SK-N-SH treated with all-trans-retinoic acid at 6 μM for 48 hours (cell line): ENCODE data around the gene LRRC4C.

ENCODE experiments used
- ATAC-seq: fragments of 200-7000 bp; cut with Tn5 transposase; 3 replicates; pipeline ENCODE4 v1.9.1; 2020; ENCODE audit warnings: mild to moderate bottlenecking, moderate library complexity
- ARNTL ChIP-seq: fragments of 450-650 bp; formaldehyde crosslinking; IDR thresholded peaks from 2 replicates; pipeline ENCODE4 v1.5.0; 2020; ENCODE audit warnings: low read depth, mild to moderate bottlenecking, moderate library complexity, borderline replicate concordance
- CSDC2 ChIP-seq: fragments of 250-450 bp; sonication (Bioruptor Pico); IDR thresholded peaks from 2 replicates; pipeline ENCODE4 v1.5.0; 2020; ENCODE audit warnings: mild to moderate bottlenecking, moderate library complexity
- ESRRG ChIP-seq: fragments of 250-450 bp; sonication (Bioruptor Pico); IDR thresholded peaks from 2 replicates; pipeline ENCODE4 v1.6.1; 2021; ENCODE audit warnings: mild to moderate bottlenecking
- OSR1 ChIP-seq: fragments of 250-450 bp; sonication (Bioruptor Pico); IDR thresholded peaks from 2 replicates; pipeline ENCODE4 v1.8.0; 2022; ENCODE audit warnings: moderate library complexity, mild to moderate bottlenecking, inconsistent platforms
- POU6F1 ChIP-seq: fragments of 250-450 bp; sonication (Bioruptor Pico); IDR thresholded peaks from 2 replicates; pipeline ENCODE4 v1.8.0; 2021; ENCODE audit warnings: low read depth, mild to moderate bottlenecking, moderate library complexity, borderline replicate concordance
- RARB ChIP-seq: fragments of 250-450 bp; sonication (Bioruptor Pico); IDR thresholded peaks from 2 replicates; pipeline ENCODE4 v1.8.0; 2021; ENCODE audit warnings: mild to moderate bottlenecking, moderate library complexity
- SNAI2 ChIP-seq: fragments of 250-450 bp; sonication (Bioruptor Pico); IDR thresholded peaks from 2 replicates; pipeline ENCODE4 v1.5.0; 2020; ENCODE audit warnings: mild to moderate bottlenecking, moderate library complexity
- TCF4 ChIP-seq: fragments of 250-450 bp; sonication (Bioruptor Pico); IDR thresholded peaks from 2 replicates; pipeline ENCODE4 v1.8.0; 2021; ENCODE audit warnings: mild to moderate bottlenecking, moderate library complexity, borderline replicate concordance
- ZC3H10 ChIP-seq: fragments of 250-450 bp; sonication (Bioruptor Pico); IDR thresholded peaks from 2 replicates; pipeline ENCODE4 v1.5.1; 2021; ENCODE audit warnings: mild to moderate bottlenecking, moderate library complexity
- ZFP30 ChIP-seq: fragments of 450-650 bp; formaldehyde crosslinking; IDR thresholded peaks from 2 replicates; pipeline ENCODE4 v1.5.0; 2022; ENCODE audit warnings: mild to moderate bottlenecking, moderate library complexity
- ZNF565 ChIP-seq: fragments of 450-650 bp; formaldehyde crosslinking; conservative IDR thresholded peaks from 2 replicates; pipeline ENCODE4 v1.5.0; 2020; ENCODE audit warnings: low read depth, mild to moderate bottlenecking, moderate library complexity
- ZNF70 ChIP-seq: fragments of 450-650 bp; formaldehyde crosslinking; IDR thresholded peaks from 2 replicates; pipeline ENCODE4 v1.5.0; 2020; ENCODE audit warnings: mild to moderate bottlenecking, moderate library complexity
- TF ChIP-seq, protein P1 (sequence below): fragments of 250-450 bp; sonication (Bioruptor Pico); IDR thresholded peaks from 2 replicates; pipeline ENCODE4 v1.8.0; 2020; ENCODE audit warnings: mild to moderate bottlenecking, moderate library complexity, borderline replicate concordance
- TF ChIP-seq, protein P2 (sequence below): fragments of 250-450 bp; sonication (Bioruptor Pico); IDR thresholded peaks from 2 replicates; pipeline ENCODE4 v1.5.1; 2020; ENCODE audit warnings: low read depth, mild to moderate bottlenecking, moderate library complexity
- TF ChIP-seq, protein P3 (sequence below): fragments of 250-450 bp; sonication (Bioruptor Pico); IDR thresholded peaks from 2 replicates; pipeline ENCODE4 v1.5.1; 2021; ENCODE audit warnings: mild to moderate bottlenecking, moderate library complexity

LRRC4C gene

DNA sequence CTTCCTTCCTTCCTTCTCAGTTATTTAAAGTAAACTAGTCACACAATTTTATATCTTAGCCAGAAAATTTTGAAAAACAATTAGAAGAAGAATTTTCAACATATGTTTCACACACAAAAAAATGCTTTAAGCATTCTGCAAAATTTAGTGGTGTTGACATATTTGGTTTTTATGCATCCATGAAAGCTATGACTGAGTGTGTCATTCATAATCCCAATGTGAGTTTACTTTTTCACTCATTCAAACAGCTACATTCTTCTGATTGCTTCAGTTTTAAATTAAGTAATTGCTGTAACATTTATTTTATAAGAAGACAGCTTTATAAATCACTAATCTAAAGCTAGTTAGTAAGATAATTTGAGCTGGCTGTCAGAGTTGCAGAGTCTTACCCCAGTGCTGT lies 453.5 kb downstream of the LRRC4C start:
- no peak for TF ChIP-seq SNAI2 (CRISPR knock-in tag)
- TF ChIP-seq ZNF70, result no peak
- TF ChIP-seq RARB (CRISPR knock-in tag), result no peak
- no peak for TF ChIP-seq ESRRG
- TF ChIP-seq ZNF565 (CRISPR knock-in tag), result no peak
- TF ChIP-seq CSDC2 (CRISPR knock-in tag), result no peak
- TF ChIP-seq, protein P1, sequence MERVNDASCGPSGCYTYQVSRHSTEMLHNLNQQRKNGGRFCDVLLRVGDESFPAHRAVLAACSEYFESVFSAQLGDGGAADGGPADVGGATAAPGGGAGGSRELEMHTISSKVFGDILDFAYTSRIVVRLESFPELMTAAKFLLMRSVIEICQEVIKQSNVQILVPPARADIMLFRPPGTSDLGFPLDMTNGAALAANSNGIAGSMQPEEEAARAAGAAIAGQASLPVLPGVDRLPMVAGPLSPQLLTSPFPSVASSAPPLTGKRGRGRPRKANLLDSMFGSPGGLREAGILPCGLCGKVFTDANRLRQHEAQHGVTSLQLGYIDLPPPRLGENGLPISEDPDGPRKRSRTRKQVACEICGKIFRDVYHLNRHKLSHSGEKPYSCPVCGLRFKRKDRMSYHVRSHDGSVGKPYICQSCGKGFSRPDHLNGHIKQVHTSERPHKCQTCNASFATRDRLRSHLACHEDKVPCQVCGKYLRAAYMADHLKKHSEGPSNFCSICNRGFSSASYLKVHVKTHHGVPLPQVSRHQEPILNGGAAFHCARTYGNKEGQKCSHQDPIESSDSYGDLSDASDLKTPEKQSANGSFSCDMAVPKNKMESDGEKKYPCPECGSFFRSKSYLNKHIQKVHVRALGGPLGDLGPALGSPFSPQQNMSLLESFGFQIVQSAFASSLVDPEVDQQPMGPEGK (CRISPR knock-in tag), result no peak
- TF ChIP-seq ARNTL (CRISPR knock-in tag), result no peak
- TF ChIP-seq, all 23 proteins: peak for 0
- no peak for ATAC-seq

DNA sequence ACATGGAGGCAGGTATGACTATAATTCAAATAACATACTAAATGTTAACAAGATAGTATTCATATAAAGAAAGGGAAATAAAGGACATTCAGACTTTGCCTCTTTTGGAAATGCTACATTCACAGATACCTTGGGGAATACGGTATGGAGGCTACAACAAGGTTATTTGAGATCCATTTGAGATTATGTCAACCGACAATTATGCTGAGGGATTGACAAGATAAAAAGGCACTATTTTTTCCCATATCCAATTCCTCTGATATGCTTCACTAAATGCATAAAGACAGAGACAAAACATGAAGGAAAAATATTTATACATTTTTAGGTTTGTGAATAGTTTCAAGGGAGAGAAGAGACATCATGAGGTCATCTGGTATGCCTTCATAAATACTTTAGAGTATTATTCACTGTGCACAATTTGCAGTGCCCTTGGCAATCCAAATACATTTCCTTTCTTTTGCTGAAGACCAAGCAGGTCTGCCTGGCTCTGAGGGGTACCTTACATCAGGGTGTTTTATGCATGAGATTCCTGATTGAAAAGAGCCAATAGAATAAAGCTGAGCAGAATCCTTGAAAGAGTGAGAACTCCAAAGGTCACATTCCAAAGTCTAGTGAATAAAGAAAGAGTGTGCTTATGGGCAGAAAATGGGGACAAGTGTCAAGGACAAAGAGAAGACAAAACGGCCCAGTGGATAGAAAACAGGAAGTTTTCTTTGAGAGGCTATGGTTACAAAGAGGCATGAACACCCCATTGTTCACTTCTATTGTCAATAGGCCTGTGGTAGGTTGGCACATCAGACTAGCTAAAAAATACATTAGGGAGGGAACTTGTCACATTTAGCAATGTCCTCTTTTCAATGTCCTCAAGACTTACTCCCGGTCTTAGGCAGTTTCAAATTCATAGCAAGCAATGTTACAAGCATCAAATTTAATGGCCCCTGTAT lies 455.8 kb downstream of the LRRC4C start:
- TF ChIP-seq, protein P1 (CRISPR knock-in tag), result no peak
- no peak for TF ChIP-seq ARNTL (CRISPR knock-in tag)
- TF ChIP-seq ZFP30 (CRISPR knock-in tag), result no peak
- TF ChIP-seq ZNF70, result no peak
- TF ChIP-seq CSDC2 (CRISPR knock-in tag), result no peak
- ATAC-seq, result no peak

DNA sequence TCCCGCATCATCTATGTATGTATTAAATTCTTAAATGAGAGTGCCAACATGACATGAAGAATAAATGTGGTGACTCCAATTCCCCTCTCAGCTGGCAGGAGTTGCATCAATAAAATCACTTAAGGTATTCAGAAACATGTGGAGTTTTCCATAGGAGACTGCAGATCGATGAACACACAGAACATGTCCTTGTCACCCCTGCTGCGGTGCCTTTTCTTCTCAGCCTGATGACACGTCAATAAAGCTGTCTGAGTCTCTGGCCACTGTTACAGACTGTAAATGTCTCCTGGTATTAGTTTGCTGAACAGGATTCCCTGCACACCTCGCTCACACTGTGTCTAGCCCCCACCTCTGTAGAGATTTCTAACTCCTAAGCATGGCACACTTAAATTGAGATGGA lies 460.5 kb downstream of the LRRC4C start:
- ATAC-seq, result no peak
- TF ChIP-seq OSR1 (no peak), TCF4 (CRISPR knock-in tag) (no peak), POU6F1 (CRISPR knock-in tag) (no peak), ZNF565 (CRISPR knock-in tag) (no peak), ZC3H10 (CRISPR knock-in tag) (no peak), SNAI2 (CRISPR knock-in tag) (no peak), ZFP30 (CRISPR knock-in tag) (no peak), ARNTL (CRISPR knock-in tag) (no peak), ZNF70 (no peak)
- TF ChIP-seq, protein P1 (CRISPR knock-in tag), result no peak
- TF ChIP-seq, protein P2, sequence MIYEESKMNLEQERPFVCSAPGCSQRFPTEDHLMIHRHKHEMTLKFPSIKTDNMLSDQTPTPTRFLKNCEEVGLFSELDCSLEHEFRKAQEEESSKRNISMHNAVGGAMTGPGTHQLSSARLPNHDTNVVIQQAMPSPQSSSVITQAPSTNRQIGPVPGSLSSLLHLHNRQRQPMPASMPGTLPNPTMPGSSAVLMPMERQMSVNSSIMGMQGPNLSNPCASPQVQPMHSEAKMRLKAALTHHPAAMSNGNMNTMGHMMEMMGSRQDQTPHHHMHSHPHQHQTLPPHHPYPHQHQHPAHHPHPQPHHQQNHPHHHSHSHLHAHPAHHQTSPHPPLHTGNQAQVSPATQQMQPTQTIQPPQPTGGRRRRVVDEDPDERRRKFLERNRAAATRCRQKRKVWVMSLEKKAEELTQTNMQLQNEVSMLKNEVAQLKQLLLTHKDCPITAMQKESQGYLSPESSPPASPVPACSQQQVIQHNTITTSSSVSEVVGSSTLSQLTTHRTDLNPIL, result no peak
- TF ChIP-seq, protein P3, sequence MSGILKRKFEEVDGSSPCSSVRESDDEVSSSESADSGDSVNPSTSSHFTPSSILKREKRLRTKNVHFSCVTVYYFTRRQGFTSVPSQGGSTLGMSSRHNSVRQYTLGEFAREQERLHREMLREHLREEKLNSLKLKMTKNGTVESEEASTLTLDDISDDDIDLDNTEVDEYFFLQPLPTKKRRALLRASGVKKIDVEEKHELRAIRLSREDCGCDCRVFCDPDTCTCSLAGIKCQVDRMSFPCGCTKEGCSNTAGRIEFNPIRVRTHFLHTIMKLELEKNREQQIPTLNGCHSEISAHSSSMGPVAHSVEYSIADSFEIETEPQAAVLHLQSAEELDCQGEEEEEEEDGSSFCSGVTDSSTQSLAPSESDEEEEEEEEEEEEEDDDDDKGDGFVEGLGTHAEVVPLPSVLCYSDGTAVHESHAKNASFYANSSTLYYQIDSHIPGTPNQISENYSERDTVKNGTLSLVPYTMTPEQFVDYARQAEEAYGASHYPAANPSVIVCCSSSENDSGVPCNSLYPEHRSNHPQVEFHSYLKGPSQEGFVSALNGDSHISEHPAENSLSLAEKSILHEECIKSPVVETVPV (CRISPR knock-in tag), result no peak
